Endodermal cell (in vitro differentiated cells): ENCODE results near the gene FBLN2. TPM values are rescaled to one million over a fixed set of nuclear protein-coding genes. Genes with fewer than 3 reads are reported as not detected.

Source experiments
- DNase-seq: peaks from one replicate; pipeline ENCODE4 v3.0.0-alpha.2; 2017
- H3K27ac ChIP-seq: 2 replicates; pipeline ENCODE4 v1.5.1; 2013; ENCODE audit warnings: mild to moderate bottlenecking, low read depth, low read length, moderate library complexity
- H3K27me3 ChIP-seq: 2 replicates; pipeline ENCODE4 v1.6.1; 2013; ENCODE audit warnings: mild to moderate bottlenecking, low read length, moderate library complexity; ENCODE audit not compliant: insufficient read depth, control insufficient read depth, poor library complexity, severe bottlenecking
- H3K36me3 ChIP-seq: 2 replicates; pipeline ENCODE4 v1.7.0; 2013; ENCODE audit warnings: mild to moderate bottlenecking, low read length, moderate library complexity; ENCODE audit not compliant: control insufficient read depth, insufficient read depth
- H3K4me1 ChIP-seq: one replicate; pipeline ENCODE4 v1.7.0; 2013; ENCODE audit warnings: low read length; ENCODE audit not compliant: control insufficient read depth, insufficient read depth
- H3K4me3 ChIP-seq: 2 replicates; pipeline ENCODE4 v1.5.1; 2013; ENCODE audit warnings: mild to moderate bottlenecking, low read length, moderate library complexity
- H3K9ac ChIP-seq: 2 replicates; pipeline ENCODE4 v1.6.1; 2013; ENCODE audit warnings: mild to moderate bottlenecking, low read length, moderate library complexity; ENCODE audit not compliant: poor library complexity, severe bottlenecking; ENCODE audit errors: extremely low read depth
- H3K9me3 ChIP-seq: 2 replicates; pipeline ENCODE4 v1.6.1; 2013; ENCODE audit warnings: mild to moderate bottlenecking, low read length, moderate library complexity; ENCODE audit not compliant: control insufficient read depth
- H3K27ac Mint-ChIP-seq: 2 replicates; pipeline ENCODE4 v1.8.0; 2020; ENCODE audit warnings: mixed read lengths
- H3K27me3 Mint-ChIP-seq: 2 replicates; pipeline ENCODE4 v1.8.0; 2021; ENCODE audit warnings: mild to moderate bottlenecking, mixed read lengths; ENCODE audit not compliant: insufficient read depth
- H3K36me3 Mint-ChIP-seq: 2 replicates; pipeline ENCODE4 v1.8.0; 2020; ENCODE audit warnings: low read depth, mixed read lengths
- H3K4me1 Mint-ChIP-seq: 2 replicates; pipeline ENCODE4 v1.8.0; 2020; ENCODE audit warnings: mixed read lengths
- H3K4me3 Mint-ChIP-seq: 2 replicates; pipeline ENCODE4 v1.8.0; 2020; ENCODE audit warnings: mild to moderate bottlenecking, moderate library complexity, mixed read lengths
- H3K9me3 Mint-ChIP-seq: 2 replicates; pipeline ENCODE4 v1.8.0; 2020; ENCODE audit warnings: mild to moderate bottlenecking, mixed read lengths
- CTCF ChIP-seq: fragments of 200-600 bp; sonication (generic); conservative IDR thresholded peaks from 2 replicates; pipeline ENCODE4 v1.5.0; 2021; ENCODE audit warnings: antibody characterized with exemption, mild to moderate bottlenecking
- WGBS, 2 experiments: methylation state at CpG; one replicate each; pipeline versions ENCODE4 v1.1.5 to v1.1.7; 2013; ENCODE audit warnings: missing lambda C conversion rate in 2 of 2, mixed read lengths in 1 of 2; ENCODE audit not compliant: insufficient coverage in 1 of 2, insufficient read length in 1 of 2; 5-methylcytosine and 5-hydroxymethylcytosine counted together
- total RNA-seq, 2 donors: library from RNA; stranded (reverse); fragmentation: NEBNext Ultra II Directional in 1 of 2; extraction: Animal tissue kit (Norgen Biotek cat#: 25700) in 1 of 2; gene quantifications; 2 replicates in 1 of 2; 3 replicates in 1 of 2; pipeline ENCODE4 v1.2.1, GENCODE V29; 2021

FBLN2 gene
- total RNA-seq, 2 donors from 2014 or later: 86.1 to 136 TPM

- no peak overlapping the region for H3K9ac ChIP-seq
- no peaks in the 10 kb centered on the region for H3K27me3 Mint-ChIP-seq
- peaks cover 51% of the 10 kb centered on the region for H3K36me3 Mint-ChIP-seq
- no peaks in the 10 kb centered on the region for H3K36me3 ChIP-seq
- peaks cover 7% of the 10 kb centered on the region for H3K9me3 Mint-ChIP-seq
- no peak overlapping the region for H3K4me3 ChIP-seq
- no peak for TF ChIP-seq CTCF
- no peak overlapping the region for H3K27ac ChIP-seq
- DNase-seq: no peak
- H3K4me1 Mint-ChIP-seq: no peaks in the 10 kb centered on the region
- no peak overlapping the region for H3K27ac Mint-ChIP-seq
- no peaks in the 10 kb centered on the region for H3K9me3 ChIP-seq
- whole genome bisulfite sequencing, 2 experiments: 93 to 94% methylated on average over 11 to 14 of the region's 14 CpGs
- H3K27me3 ChIP-seq: no peaks in the 10 kb centered on the region
- H3K4me1 ChIP-seq: no peaks in the 10 kb centered on the region
- H3K4me3 Mint-ChIP-seq: no peak overlapping the region
Measured at GRCh38 chr3:13613343-13614190, 64.6 kb downstream of the FBLN2 start.

- no peak overlapping the region for H3K27ac ChIP-seq
- 85 to 91% methylated on average over 2 of the region's 2 CpGs for WGBS, 2 experiments
- no peaks in the 10 kb centered on the region for H3K27me3 ChIP-seq
- H3K9ac ChIP-seq: no peak overlapping the region
- no peaks in the 10 kb centered on the region for H3K9me3 ChIP-seq
- no peak for TF ChIP-seq CTCF
- DNase-seq: no peak
- H3K36me3 Mint-ChIP-seq: peaks cover 57% of the 10 kb centered on the region
- H3K4me1 Mint-ChIP-seq: no peaks in the 10 kb centered on the region
- H3K27ac Mint-ChIP-seq: no peak overlapping the region
- no peaks in the 10 kb centered on the region for H3K36me3 ChIP-seq
- H3K4me3 Mint-ChIP-seq: no peak overlapping the region
- H3K4me3 ChIP-seq: no peak overlapping the region
- peaks cover 7% of the 10 kb centered on the region for H3K9me3 Mint-ChIP-seq
- H3K4me1 ChIP-seq: no peaks in the 10 kb centered on the region
- H3K27me3 Mint-ChIP-seq: no peaks in the 10 kb centered on the region
Measured at GRCh38 chr3:13614607-13615006, 65.7 kb downstream of the FBLN2 start.

- Histone ChIP-seq H3K27ac (no peak overlapping the region), H3K27me3 (no peaks in the 10 kb centered on the region), H3K4me3 (no peak overlapping the region), H3K36me3 (no peaks in the 10 kb centered on the region), H3K9me3 (no peaks in the 10 kb centered on the region), H3K4me1 (no peaks in the 10 kb centered on the region), H3K9ac (no peak overlapping the region)
- Mint-ChIP-seq H3K27me3 (no peaks in the 10 kb centered on the region), H3K27ac (no peak overlapping the region), H3K36me3 (peaks cover 52% of the 10 kb centered on the region), H3K4me3 (no peak overlapping the region), H3K9me3 (peaks cover 7% of the 10 kb centered on the region), H3K4me1 (no peaks in the 10 kb centered on the region)
- no peak for DNase-seq
- TF ChIP-seq CTCF: no peak
- 92 to 93% methylated on average over 3 to 4 of the region's 4 CpGs for WGBS, 2 experiments
Measured at GRCh38 chr3:13615019-13615528, 66.1 kb downstream of the FBLN2 start.
